ENCODE data around the gene ZDBF2. TPM values are rescaled to one million over a fixed set of nuclear protein-coding genes. Genes with fewer than 3 reads are reported as not detected.
A peak's percentile ranks its signal among the peaks of the same experiment; 100 is the strongest.

ZDBF2 gene
- total RNA-seq, 1 donor from 2014 or later = 38.1 TPM

DNA sequence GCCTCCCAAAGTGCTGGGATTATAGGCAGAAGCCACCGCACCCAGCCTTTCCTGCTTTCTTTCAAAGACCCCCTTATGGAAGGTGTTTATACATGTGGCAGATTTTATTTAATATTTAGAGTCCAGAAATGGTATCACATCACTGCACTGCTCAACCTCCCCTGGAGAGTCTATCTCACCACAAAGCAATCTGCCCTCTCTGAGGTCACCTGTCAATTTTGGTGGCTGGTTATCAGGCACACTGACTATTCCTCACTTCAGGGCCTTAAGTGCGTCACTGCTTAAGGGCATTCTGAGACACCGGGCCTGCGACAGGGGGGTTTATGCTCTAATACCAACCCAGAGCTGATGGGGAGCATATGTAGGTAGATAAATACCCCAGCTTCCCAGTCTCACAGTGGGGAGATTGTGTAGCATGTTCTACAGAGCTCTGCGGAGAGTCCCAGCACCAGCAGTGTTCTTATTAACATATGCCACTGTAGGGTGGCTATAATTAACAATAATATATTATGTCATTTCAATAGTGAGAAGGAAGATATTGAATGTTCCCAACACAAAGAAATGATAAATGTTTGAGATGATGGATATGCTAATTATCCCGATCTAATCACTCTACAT, 42.7 kb upstream of the ZDBF2 start:
- Mint-ChIP-seq H3K4me1 (ENCODE audit: unreplicated experiment) (peaks cover 10% of the 10 kb centered on the region), H3K27ac (ENCODE audit: unreplicated experiment) (no peak overlapping the region), H3K4me3 (ENCODE audit: unreplicated experiment) (no peak overlapping the region), H3K36me3 (ENCODE audit: low read depth, unreplicated experiment) (no peaks in the 10 kb centered on the region), H3K27me3 (ENCODE audit: unreplicated experiment) (peaks cover 2% of the 10 kb centered on the region), H3K9me3 (ENCODE audit: unreplicated experiment) (no peaks in the 10 kb centered on the region)
- DNase-seq (ENCODE audit: low spot score) = no peak
- TF ChIP-seq, protein P1, sequence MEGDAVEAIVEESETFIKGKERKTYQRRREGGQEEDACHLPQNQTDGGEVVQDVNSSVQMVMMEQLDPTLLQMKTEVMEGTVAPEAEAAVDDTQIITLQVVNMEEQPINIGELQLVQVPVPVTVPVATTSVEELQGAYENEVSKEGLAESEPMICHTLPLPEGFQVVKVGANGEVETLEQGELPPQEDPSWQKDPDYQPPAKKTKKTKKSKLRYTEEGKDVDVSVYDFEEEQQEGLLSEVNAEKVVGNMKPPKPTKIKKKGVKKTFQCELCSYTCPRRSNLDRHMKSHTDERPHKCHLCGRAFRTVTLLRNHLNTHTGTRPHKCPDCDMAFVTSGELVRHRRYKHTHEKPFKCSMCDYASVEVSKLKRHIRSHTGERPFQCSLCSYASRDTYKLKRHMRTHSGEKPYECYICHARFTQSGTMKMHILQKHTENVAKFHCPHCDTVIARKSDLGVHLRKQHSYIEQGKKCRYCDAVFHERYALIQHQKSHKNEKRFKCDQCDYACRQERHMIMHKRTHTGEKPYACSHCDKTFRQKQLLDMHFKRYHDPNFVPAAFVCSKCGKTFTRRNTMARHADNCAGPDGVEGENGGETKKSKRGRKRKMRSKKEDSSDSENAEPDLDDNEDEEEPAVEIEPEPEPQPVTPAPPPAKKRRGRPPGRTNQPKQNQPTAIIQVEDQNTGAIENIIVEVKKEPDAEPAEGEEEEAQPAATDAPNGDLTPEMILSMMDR (IDR thresholded peaks at IDR 0.05; ENCODE audit: unreplicated experiment) = no peak

DNA sequence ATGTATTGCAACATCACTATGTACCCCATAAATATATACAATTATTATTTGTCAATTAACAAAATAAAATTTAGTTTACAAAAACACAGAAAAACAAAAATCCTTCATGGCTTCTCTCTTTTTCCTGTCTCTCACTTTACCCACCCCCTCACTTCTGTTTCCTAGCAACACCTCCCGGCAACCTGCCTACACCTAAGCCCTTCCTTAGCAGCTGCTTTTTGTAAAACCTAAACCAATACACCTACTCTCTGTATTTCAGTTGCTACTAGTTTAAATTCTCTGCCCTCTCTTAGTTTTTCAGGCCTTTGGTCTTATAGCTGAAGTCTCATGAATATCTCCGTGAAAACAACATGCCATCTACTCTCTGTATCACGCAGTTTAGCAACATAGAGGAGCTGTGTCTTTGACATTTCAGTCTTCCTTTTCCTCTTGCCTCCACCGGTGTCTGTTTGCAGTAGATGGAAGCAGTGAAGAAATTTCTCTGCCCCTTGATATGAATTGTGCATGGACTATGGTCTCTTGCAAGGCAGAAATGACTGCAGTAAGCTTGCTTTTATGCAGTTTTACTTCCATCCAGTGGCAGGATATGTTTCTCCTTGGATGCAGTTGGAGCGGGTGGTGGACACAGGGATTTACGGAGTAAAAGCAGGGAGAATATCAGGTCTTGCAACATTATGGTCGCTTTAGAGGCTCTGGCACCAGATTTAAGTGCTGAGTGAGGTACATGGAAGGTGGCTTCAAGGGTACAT, 42.0 kb upstream of the ZDBF2 start:
- H3K27ac Mint-ChIP-seq (ENCODE audit: unreplicated experiment) = peak overlapping the region; percentile 81
- no peaks in the 10 kb centered on the region for H3K9me3 Mint-ChIP-seq (ENCODE audit: unreplicated experiment)

DNA sequence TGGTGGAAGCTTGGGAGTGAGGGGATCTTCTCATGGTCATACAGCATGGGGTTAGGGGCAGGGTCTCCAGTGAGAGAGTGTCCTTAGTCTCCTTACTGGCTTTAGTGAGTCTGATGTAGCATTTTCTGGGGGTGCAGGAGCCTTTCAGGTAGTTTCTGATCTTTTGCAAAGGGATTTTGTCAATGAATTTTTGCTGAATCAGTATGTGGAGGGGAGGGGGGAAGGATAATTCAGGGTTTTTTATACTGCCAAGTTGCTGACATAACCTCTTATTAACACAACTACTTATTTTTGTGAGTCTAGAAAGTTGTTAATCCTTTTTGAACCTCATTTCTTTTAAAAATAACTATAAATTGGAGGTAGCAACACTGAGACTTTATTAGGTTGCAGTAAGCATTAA, 35.3 kb upstream of the ZDBF2 start:
- no peaks in the 10 kb centered on the region for H3K27me3 Mint-ChIP-seq (ENCODE audit: unreplicated experiment)
- TF ChIP-seq, protein P1 (IDR thresholded peaks at IDR 0.05; ENCODE audit: unreplicated experiment) = no peak
- H3K27ac Mint-ChIP-seq (ENCODE audit: unreplicated experiment) = no peak overlapping the region
- no peak overlapping the region for H3K4me3 Mint-ChIP-seq (ENCODE audit: unreplicated experiment)
- DNase-seq (ENCODE audit: low spot score) = no peak
- no peaks in the 10 kb centered on the region for H3K9me3 Mint-ChIP-seq (ENCODE audit: unreplicated experiment)
- no peaks in the 10 kb centered on the region for H3K4me1 Mint-ChIP-seq (ENCODE audit: unreplicated experiment)
- no peaks in the 10 kb centered on the region for H3K36me3 Mint-ChIP-seq (ENCODE audit: low read depth, unreplicated experiment)

More for the DNA sequence above, 42.0 kb upstream of the ZDBF2 start:
- Mint-ChIP-seq H3K36me3 (ENCODE audit: low read depth, unreplicated experiment) (no peaks in the 10 kb centered on the region), H3K4me3 (ENCODE audit: unreplicated experiment) (no peak overlapping the region), H3K27me3 (ENCODE audit: unreplicated experiment) (peaks cover 2% of the 10 kb centered on the region), H3K4me1 (ENCODE audit: unreplicated experiment) (peaks cover 10% of the 10 kb centered on the region)
- DNase-seq (ENCODE audit: low spot score) = no peak
- TF ChIP-seq, protein P1 (IDR thresholded peaks at IDR 0.05; ENCODE audit: unreplicated experiment) = no peak

DNA sequence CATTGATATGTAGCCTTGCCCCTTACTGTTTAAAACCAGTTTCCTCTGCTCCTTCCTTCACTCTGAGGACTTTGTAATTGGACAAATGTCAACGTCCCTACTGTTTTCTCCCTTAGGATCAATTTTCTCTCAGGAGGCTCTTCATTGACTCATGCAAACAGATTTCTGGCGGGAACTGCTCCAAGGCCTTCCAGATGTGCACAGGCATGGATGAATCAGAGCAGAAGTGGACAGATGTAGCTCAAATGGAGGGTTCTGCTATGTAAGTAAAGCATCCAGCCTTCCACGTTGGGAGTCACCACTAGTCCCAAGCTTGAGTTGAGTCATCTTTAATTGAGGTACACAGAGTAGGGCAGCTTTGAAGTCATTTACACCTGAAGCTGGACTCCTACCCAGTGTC, 34.1 kb upstream of the ZDBF2 start:
- Mint-ChIP-seq H3K9me3 (ENCODE audit: unreplicated experiment) (no peaks in the 10 kb centered on the region), H3K4me3 (ENCODE audit: unreplicated experiment) (no peak overlapping the region), H3K4me1 (ENCODE audit: unreplicated experiment) (peaks cover 1% of the 10 kb centered on the region), H3K36me3 (ENCODE audit: low read depth, unreplicated experiment) (no peaks in the 10 kb centered on the region), H3K27me3 (ENCODE audit: unreplicated experiment) (no peaks in the 10 kb centered on the region), H3K27ac (ENCODE audit: unreplicated experiment) (no peak overlapping the region)
- TF ChIP-seq, protein P1 (IDR thresholded peaks at IDR 0.05; ENCODE audit: unreplicated experiment) = no peak
- DNase-seq (ENCODE audit: low spot score) = no peak

DNA sequence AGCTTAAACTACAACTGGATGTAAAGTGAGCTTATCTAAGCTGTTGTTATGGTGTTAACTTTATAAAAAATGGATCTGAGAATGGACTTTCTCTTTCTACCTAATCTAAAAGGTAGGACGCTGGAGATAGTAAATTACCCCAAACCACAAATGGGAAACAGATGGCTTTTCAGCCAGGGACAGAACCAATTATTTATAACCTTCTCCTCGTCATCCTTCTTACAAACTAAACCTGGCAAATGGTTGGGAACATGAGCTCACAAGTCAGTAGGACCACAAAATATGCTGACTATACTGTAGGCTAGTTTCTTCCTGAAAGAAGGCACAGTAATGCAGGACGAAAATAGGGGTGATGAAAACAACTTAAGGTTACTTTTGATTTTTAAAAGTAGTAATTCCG, 32.7 kb upstream of the ZDBF2 start:
- Mint-ChIP-seq H3K27ac (ENCODE audit: unreplicated experiment) (no peak overlapping the region), H3K4me1 (ENCODE audit: unreplicated experiment) (peaks cover 2% of the 10 kb centered on the region)
- no peak for DNase-seq (ENCODE audit: low spot score)

More for the DNA sequence above, 32.7 kb upstream of the ZDBF2 start:
- H3K36me3 Mint-ChIP-seq (ENCODE audit: low read depth, unreplicated experiment) = no peaks in the 10 kb centered on the region
- no peak overlapping the region for H3K4me3 Mint-ChIP-seq (ENCODE audit: unreplicated experiment)
- no peaks in the 10 kb centered on the region for H3K9me3 Mint-ChIP-seq (ENCODE audit: unreplicated experiment)
- TF ChIP-seq, protein P1 (IDR thresholded peaks at IDR 0.05; ENCODE audit: unreplicated experiment) = no peak
- no peaks in the 10 kb centered on the region for H3K27me3 Mint-ChIP-seq (ENCODE audit: unreplicated experiment)

Measured in endothelial cell (in vitro differentiated cells).